ENCODE measurements around the gene SPPL2A. TPM values are rescaled to one million over a fixed set of nuclear protein-coding genes. Genes with fewer than 3 reads are reported as not detected.

Gene SPPL2A
- total RNA-seq, 4 donors from 2014 or later: 95.9 to 135 (median 115) TPM

DNA sequence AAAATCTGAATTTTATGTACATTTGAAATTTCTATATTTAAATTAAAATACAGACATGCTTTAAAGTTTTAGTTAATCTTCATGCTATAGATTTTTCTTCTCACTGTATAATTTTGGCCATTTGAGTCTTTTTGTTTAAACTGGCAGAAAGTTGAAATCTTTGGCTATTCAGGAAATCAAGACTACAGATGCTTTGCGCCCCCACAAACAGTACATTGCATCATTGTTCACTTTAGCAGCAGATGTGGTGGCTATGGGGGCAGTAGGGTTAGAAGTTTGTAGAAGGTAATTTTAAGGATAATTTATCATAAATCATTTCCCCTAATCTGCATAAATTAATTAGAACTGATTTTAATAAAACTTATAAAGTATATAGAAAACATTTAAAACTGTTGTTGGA is 20.9 kb downstream of the SPPL2A start:
- TF ChIP-seq, protein P1, sequence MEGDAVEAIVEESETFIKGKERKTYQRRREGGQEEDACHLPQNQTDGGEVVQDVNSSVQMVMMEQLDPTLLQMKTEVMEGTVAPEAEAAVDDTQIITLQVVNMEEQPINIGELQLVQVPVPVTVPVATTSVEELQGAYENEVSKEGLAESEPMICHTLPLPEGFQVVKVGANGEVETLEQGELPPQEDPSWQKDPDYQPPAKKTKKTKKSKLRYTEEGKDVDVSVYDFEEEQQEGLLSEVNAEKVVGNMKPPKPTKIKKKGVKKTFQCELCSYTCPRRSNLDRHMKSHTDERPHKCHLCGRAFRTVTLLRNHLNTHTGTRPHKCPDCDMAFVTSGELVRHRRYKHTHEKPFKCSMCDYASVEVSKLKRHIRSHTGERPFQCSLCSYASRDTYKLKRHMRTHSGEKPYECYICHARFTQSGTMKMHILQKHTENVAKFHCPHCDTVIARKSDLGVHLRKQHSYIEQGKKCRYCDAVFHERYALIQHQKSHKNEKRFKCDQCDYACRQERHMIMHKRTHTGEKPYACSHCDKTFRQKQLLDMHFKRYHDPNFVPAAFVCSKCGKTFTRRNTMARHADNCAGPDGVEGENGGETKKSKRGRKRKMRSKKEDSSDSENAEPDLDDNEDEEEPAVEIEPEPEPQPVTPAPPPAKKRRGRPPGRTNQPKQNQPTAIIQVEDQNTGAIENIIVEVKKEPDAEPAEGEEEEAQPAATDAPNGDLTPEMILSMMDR (IDR thresholded peaks at IDR 0.05; ENCODE audit: low read depth): no peak

DNA sequence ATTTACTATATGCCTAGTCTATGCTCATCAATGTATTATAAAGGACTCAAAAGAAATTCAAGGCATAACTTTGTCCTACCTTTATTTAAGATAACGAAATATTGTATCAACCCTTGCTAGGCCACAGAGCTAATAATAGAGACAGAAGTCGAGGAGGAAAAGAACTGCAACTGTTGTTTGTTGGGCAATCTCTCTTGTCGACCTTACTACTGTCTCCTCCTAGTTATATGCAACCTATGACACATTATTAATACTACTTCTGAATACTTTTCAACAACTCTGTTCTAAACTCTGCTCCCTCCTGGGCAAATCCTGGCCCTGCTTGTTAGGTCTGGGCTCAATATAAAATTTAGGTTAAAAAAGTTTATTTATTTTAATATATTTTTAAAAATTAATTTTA is 24.6 kb downstream of the SPPL2A start:
- TF ChIP-seq, protein P1 (IDR thresholded peaks at IDR 0.05; ENCODE audit: low read depth): no peak

DNA sequence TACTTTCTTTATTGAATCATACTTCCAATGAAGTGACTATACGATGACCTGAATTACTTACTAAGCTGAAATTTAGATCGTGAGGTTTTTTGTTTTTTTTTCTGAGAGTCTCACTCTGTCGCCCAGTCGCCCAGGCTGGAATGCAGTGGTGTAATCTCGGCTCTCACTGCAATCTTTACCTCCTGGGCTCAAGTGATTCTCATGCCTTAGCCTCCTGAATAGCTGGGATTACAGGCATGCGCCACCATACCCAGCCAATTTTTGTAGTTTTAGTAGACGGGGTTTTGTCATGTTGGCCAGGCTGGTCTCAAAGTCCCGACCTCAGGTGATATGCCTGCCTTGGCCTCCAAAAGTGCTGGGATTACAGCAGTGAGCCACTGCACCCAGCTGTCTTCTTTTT is 28.7 kb downstream of the SPPL2A start:
- TF ChIP-seq, protein P1 (IDR thresholded peaks at IDR 0.05; ENCODE audit: low read depth): no peak

DNA sequence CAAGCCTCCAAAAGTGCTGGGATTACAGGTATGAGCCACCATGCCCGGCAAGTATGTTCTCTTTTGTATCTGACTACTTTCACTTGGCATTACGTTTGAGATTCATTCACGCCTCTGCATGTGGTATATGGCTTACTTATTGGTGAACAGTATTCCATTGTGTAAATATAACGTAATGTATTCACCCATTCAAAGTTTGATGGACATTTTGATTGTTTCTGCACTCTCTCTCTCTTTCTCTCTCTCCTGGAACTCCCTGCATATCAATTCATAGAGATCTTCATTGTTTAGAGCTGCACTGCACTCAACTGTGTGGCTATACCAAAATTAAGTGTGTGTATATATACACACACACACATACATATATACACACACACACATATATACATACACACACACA is 30.4 kb downstream of the SPPL2A start:
- TF ChIP-seq, protein P1 (IDR thresholded peaks at IDR 0.05; ENCODE audit: low read depth): no peak

DNA sequence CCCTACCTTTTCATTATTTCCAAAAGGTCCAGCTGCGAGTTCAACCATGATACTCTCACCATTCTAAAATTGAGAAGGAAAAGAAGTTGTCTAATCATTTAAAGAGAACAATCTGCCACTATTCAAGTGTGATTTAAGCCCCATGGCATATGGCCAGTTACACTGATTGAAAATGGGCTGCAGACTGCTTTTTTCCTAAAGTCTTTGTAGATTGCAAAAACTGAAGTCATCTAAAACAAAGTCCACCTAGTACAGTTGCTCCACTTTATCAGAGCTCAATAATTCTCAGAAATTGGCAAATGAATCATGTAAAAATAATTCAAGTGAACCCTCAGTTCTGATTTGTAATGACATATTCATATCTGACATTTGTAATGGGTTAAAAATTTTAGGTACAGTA is 39.2 kb downstream of the SPPL2A start:
- TF ChIP-seq, protein P1 (IDR thresholded peaks at IDR 0.05; ENCODE audit: low read depth): no peak

DNA sequence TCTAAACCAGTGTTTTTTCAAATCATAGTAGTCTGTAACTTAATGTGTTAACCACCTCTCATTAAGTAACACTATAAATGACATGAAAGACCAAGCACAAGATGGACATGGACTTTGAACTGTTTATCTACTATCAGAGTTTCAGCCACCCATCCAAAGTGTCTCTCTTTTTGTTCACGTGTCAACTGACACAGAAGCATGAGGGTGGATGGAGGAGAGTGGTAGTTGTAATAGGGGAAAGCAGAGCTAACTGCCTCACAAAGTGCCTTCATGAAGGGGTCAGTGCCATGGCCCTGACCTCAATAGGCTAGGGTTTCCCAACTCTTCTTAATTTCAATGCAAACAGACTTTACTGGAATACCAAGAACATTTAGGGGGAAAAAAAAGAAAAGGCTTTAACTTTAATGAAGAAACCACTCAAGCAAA is 46.8 kb downstream of the SPPL2A start:
- TF ChIP-seq, protein P1 (IDR thresholded peaks at IDR 0.05; ENCODE audit: low read depth): no peak

DNA sequence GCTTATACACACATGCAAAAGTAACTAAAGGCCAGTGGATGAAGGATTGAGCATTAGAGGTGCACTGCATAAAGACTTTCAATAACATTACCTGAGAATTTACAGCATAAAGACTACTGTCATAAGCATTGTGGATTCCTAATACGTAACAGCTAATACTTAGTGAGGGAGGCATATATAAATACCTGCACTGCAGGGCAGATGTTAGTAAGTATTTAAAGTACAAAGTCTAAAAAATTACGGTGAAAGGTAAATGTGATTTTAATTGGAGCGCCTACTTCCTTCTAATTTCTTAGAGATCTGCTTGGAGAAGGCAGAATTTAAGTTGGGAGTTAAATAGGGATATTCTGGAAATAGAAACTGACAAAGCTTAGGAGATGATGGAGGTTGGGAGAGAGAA is 53.5 kb downstream of the SPPL2A start:
- TF ChIP-seq, protein P1 (IDR thresholded peaks at IDR 0.05; ENCODE audit: low read depth): no peak
